ENCODE data around the gene RIPK4. TPM values are rescaled to one million over a fixed set of nuclear protein-coding genes. Genes with fewer than 3 reads are reported as not detected.

Gene RIPK4
- total and polyA plus RNA-seq, 12 donors: 0.04 to 0.18 (median 0.14) TPM; not detected in 5

DNA sequence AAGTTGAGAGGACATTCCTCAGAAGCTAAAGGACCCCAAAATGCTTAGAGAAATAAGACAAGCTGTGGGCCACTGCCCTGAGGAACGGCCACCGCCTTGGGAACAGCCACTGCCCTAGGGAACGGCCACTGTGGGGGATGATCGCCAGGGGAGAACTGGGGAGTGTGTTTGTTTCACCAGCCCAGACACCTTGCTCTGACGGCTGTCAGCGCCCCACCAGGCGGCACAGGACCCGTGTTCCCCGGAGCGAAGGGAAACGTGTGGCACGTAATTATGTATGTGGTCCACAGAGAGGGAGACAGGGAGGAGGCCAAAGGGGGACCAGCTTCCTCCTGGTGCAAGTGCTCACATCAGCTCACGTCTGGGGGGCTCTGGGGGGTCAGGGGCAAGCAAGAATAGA, 45.8 kb upstream of the RIPK4 start:
- no peak for DNase-seq
- no peak for TF ChIP-seq POLR2A (IDR thresholded peaks at IDR 0.05)
- TF ChIP-seq, protein P1, sequence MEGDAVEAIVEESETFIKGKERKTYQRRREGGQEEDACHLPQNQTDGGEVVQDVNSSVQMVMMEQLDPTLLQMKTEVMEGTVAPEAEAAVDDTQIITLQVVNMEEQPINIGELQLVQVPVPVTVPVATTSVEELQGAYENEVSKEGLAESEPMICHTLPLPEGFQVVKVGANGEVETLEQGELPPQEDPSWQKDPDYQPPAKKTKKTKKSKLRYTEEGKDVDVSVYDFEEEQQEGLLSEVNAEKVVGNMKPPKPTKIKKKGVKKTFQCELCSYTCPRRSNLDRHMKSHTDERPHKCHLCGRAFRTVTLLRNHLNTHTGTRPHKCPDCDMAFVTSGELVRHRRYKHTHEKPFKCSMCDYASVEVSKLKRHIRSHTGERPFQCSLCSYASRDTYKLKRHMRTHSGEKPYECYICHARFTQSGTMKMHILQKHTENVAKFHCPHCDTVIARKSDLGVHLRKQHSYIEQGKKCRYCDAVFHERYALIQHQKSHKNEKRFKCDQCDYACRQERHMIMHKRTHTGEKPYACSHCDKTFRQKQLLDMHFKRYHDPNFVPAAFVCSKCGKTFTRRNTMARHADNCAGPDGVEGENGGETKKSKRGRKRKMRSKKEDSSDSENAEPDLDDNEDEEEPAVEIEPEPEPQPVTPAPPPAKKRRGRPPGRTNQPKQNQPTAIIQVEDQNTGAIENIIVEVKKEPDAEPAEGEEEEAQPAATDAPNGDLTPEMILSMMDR (IDR thresholded peaks at IDR 0.05): no peak
- Histone ChIP-seq H3K4me3 (no peak overlapping the region), H3K27ac (no peak overlapping the region), H3K27me3 (no peaks in the 10 kb centered on the region), H3K4me1 (replicated peaks in 1 of 2) (peaks cover 0 to 9% of the 10 kb centered on the region in 2 donors), H3K36me3 (replicated peaks in 1 of 2) (peaks cover 0 to 22% of the 10 kb centered on the region in 2 donors), H3K9me3 (replicated peaks in 1 of 3) (no peaks in the 10 kb centered on the region)
- WGBS, 4 donors: 88 to 95% (median 90%) methylated on average over 9 to 13 of the region's 13 CpGs
- intact Hi-C loops (cut with DNase I): loop anchor here in 1 of 2 donors (10.0 kb wide), 1 partner anchor 62 kb away; the partner anchor contains the start of gene PRDM15

DNA sequence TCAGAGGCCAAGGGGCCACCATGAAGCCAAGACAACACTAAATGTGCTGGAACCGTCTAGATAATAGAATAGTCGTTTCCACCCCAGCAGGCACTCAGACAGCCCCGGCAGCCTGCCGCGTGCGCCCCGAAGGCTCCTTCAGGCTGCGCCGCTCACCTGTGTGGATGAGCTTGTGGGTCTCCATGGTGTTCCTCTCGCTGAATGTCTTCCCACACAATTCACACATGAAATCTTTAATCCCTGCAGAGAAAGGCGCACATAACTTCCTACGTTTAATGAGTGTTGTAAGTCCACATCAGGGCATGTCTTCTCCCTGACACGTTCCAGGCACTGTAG, 43.7 kb upstream of the RIPK4 start:
- Histone ChIP-seq H3K9me3 (replicated peaks in 1 of 3) (no peaks in the 10 kb centered on the region), H3K27me3 (no peaks in the 10 kb centered on the region), H3K4me3 (no peak overlapping the region), H3K36me3 (replicated peaks in 1 of 2) (peaks cover 0 to 22% of the 10 kb centered on the region in 2 donors), H3K27ac (no peak overlapping the region), H3K4me1 (replicated peaks in 1 of 2) (no peaks in the 10 kb centered on the region)
- DNase-seq: no peak
- 90 to 95% (median 92%) methylated on average over 13 of the region's 13 CpGs for WGBS, 4 donors
- intact Hi-C loops (cut with DNase I): loop anchor here in 1 of 2 donors (10.0 kb wide), 1 partner anchor 64 kb away; the partner anchor contains the start of gene PRDM15
- TF ChIP-seq, protein P1 (IDR thresholded peaks at IDR 0.05): no peak
- no peak for TF ChIP-seq POLR2A (IDR thresholded peaks at IDR 0.05)

- 96 to 98% (median 98%) methylated on average over 23 to 34 of the region's 34 CpGs for WGBS, 4 donors
- Histone ChIP-seq H3K36me3 (replicated peaks in 1 of 2) (peaks cover 0 to 17% of the 10 kb centered on the region in 2 donors), H3K9me3 (replicated peaks in 1 of 3) (no peaks in the 10 kb centered on the region), H3K27me3 (no peaks in the 10 kb centered on the region), H3K4me3 (no peak overlapping the region), H3K27ac (no peak overlapping the region), H3K4me1 (replicated peaks in 1 of 2) (no peaks in the 10 kb centered on the region)
- TF ChIP-seq, protein P1 (IDR thresholded peaks at IDR 0.05): no peak
- TF ChIP-seq POLR2A (IDR thresholded peaks at IDR 0.05): no peak
- intact Hi-C loops (cut with DNase I): loop anchor here in 1 of 2 donors (10.0 kb wide), 1 partner anchor 65 kb away; the partner anchor contains the start of gene PRDM15
- DNase-seq: no peak
Measured at GRCh38 chr21:41809891-41810596, 43.2 kb upstream of the RIPK4 start.

DNA sequence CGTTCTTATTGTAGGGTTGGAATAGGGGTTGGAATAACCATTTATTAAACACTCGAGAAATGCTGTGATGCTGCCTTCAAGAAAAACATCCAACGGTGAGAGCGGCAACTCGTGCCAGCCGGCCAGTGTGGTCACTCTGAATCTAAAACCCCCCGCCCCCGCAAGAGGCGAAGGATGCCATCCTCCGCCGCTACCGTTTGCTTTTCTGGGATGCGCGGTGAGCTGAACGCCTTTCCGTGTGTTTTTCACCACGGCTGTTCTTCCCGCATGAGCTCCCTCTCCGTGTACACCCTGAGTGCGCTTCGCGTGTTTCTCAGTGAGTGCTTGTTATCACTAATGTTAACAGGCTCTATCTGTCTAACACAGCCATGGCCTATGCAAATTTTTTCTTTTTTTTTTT, 42.0 kb upstream of the RIPK4 start:
- TF ChIP-seq, protein P1 (IDR thresholded peaks at IDR 0.05): no peak
- no peak for TF ChIP-seq POLR2A (IDR thresholded peaks at IDR 0.05)
- no peak for DNase-seq
- 94 to 98% (median 97%) methylated on average over 22 of the region's 22 CpGs for WGBS, 4 donors
- H3K9me3 ChIP-seq (replicated peaks in 1 of 3): no peaks in the 10 kb centered on the region
- H3K27ac ChIP-seq: no peak overlapping the region
- no peaks in the 10 kb centered on the region for H3K27me3 ChIP-seq
- peaks cover 0 to 15% of the 10 kb centered on the region in 2 donors for H3K36me3 ChIP-seq (replicated peaks in 1 of 2)
- H3K4me3 ChIP-seq: no peak overlapping the region
- intact Hi-C loops (cut with DNase I): no loop called here
- H3K4me1 ChIP-seq (replicated peaks in 1 of 2): no peaks in the 10 kb centered on the region
